Suprapubic skin (tissue), 4 donors: Measurements from ENCODE around the gene PTK6. TPM values are rescaled to one million over a fixed set of nuclear protein-coding genes. Genes with fewer than 3 reads are reported as not detected.

Experiments
- DNase-seq, 2 donors: peaks; one replicate each; pipeline ENCODE4 v3.0.0-alpha.2; 2019; ENCODE audit warnings: low spot score in 2 of 2
- H3K27ac ChIP-seq: fragments of 200-600 bp; sonication (generic); one replicate; pipeline ENCODE4 v1.5.1; 2019
- H3K27me3 ChIP-seq: fragments of 200-600 bp; sonication (generic); one replicate; pipeline ENCODE4 v1.5.1; 2019
- H3K36me3 ChIP-seq: fragments of 200-600 bp; sonication (generic); one replicate; pipeline ENCODE4 v1.5.1; 2019
- H3K4me1 ChIP-seq: fragments of 200-600 bp; sonication (generic); one replicate; pipeline ENCODE4 v1.5.1; 2019
- H3K4me3 ChIP-seq: fragments of 200-600 bp; sonication (generic); one replicate; pipeline ENCODE4 v1.5.1; 2019; ENCODE audit warnings: mild to moderate bottlenecking
- H3K9me3 ChIP-seq: fragments of 200-600 bp; sonication (generic); one replicate; pipeline ENCODE4 v1.5.1; 2019
- CTCF ChIP-seq, 2 donors: fragments of 200-600 bp in 1 of 2; fragments of 450-650 bp in 1 of 2; sonication (generic) in 1 of 2; IDR thresholded peaks; one replicate each; pipeline ENCODE4 v1.5.1; 2016 to 2019; ENCODE audit warnings: antibody characterized with exemption in 2 of 2, mild to moderate bottlenecking in 1 of 2, moderate library complexity in 1 of 2
- EP300 ChIP-seq: sonication (generic); formaldehyde crosslinking; IDR thresholded peaks from one replicate; pipeline ENCODE4 v1.6.1; 2017; ENCODE audit warnings: antibody characterized with exemption
- POLR2A ChIP-seq, 2 donors: fragments of 450-650 bp; IDR thresholded peaks; one replicate each; pipeline ENCODE4 v1.6.1; 2017; ENCODE audit warnings: antibody characterized with exemption in 2 of 2, mild to moderate bottlenecking in 2 of 2, moderate library complexity in 2 of 2
- POLR2AphosphoS5 ChIP-seq, 3 donors: sonication (generic); formaldehyde crosslinking; IDR thresholded peaks; one replicate each; pipeline ENCODE4 v1.6.1; 2017; ENCODE audit warnings: antibody characterized with exemption in 3 of 3
- WGBS: methylation state at CpG from one replicate; pipeline ENCODE4 v1.1.5; 2018; 5-methylcytosine and 5-hydroxymethylcytosine counted together
- total RNA-seq, 4 donors: library from RNA; depleted of rRNA; stranded (reverse); fragments of >200 nt; gene quantifications; one replicate each; pipeline ENCODE4 v1.1.0, GENCODE V29; 2016

The PTK6 gene
- total RNA-seq, 4 donors from 2014 or later = 58.0 to 70.6 (median 65.6) TPM

GRCh38 chr20:63542031-63542559, 4.9 kb upstream of the PTK6 start:
- Histone ChIP-seq H3K36me3 (no peaks in the 10 kb centered on the region), H3K9me3 (no peaks in the 10 kb centered on the region), H3K27ac (no peak overlapping the region), H3K27me3 (peaks cover 12% of the 10 kb centered on the region), H3K4me1 (peaks cover 64% of the 10 kb centered on the region), H3K4me3 (no peak overlapping the region)
- DNase-seq = no peak
- TF ChIP-seq CTCF (IDR thresholded peaks at IDR 0.05) (no peak), EP300 (no peak)
- 79% methylated on average over 13 of the region's 36 CpGs for WGBS

- Histone ChIP-seq H3K4me1 (peaks cover 71% of the 10 kb centered on the region), H3K27me3 (peaks cover 6% of the 10 kb centered on the region)
- WGBS = 93% methylated on average over 23 of the region's 28 CpGs
Observed at GRCh38 chr20:63541371-63541770, 4.2 kb upstream of the PTK6 start.

GRCh38 chr20:63540417-63541186, 3.4 kb upstream of the PTK6 start:
- H3K9me3 ChIP-seq = no peaks in the 10 kb centered on the region
- H3K36me3 ChIP-seq = no peaks in the 10 kb centered on the region
- no peak for DNase-seq
- peaks cover 75% of the 10 kb centered on the region for H3K4me1 ChIP-seq
- 61% methylated on average over 12 of the region's 49 CpGs for WGBS
- no peak overlapping the region for H3K27ac ChIP-seq
- H3K27me3 ChIP-seq = no peaks in the 10 kb centered on the region
- TF ChIP-seq POLR2A (IDR thresholded peaks at IDR 0.05) (no peak), POLR2AphosphoS5 (IDR thresholded peaks at IDR 0.05) (no peak), EP300 (no peak), CTCF (IDR thresholded peaks at IDR 0.05) (no peak)
- H3K4me3 ChIP-seq = no peak overlapping the region

More at GRCh38 chr20:63541371-63541770, 4.2 kb upstream of the PTK6 start:
- no peaks in the 10 kb centered on the region for H3K36me3 ChIP-seq
- no peak for TF ChIP-seq CTCF (IDR thresholded peaks at IDR 0.05)
- TF ChIP-seq POLR2AphosphoS5 (IDR thresholded peaks at IDR 0.05) = no peak
- no peak for TF ChIP-seq EP300
- no peak for TF ChIP-seq POLR2A (IDR thresholded peaks at IDR 0.05)
- no peaks in the 10 kb centered on the region for H3K9me3 ChIP-seq
- no peak overlapping the region for H3K27ac ChIP-seq
- no peak overlapping the region for H3K4me3 ChIP-seq
- no peak for DNase-seq

- 73% methylated on average over 5 of the region's 29 CpGs for WGBS
- Histone ChIP-seq H3K27me3 (peaks cover 3% of the 10 kb centered on the region), H3K36me3 (no peaks in the 10 kb centered on the region), H3K27ac (no peak overlapping the region), H3K4me3 (no peak overlapping the region), H3K4me1 (peaks cover 79% of the 10 kb centered on the region), H3K9me3 (no peaks in the 10 kb centered on the region)
- DNase-seq = no peak
- TF ChIP-seq EP300 (no peak), POLR2A (IDR thresholded peaks at IDR 0.05) (no peak), POLR2AphosphoS5 (IDR thresholded peaks at IDR 0.05) (no peak), CTCF (IDR thresholded peaks at IDR 0.05) (no peak)
Observed at GRCh38 chr20:63539441-63540370, 2.5 kb upstream of the PTK6 start.

GRCh38 chr20:63539092-63539430, 1.9 kb upstream of the PTK6 start:
- Histone ChIP-seq H3K4me1 (peaks cover 86% of the 10 kb centered on the region), H3K27me3 (peaks cover 7% of the 10 kb centered on the region), H3K9me3 (no peaks in the 10 kb centered on the region), H3K4me3 (no peak overlapping the region), H3K36me3 (no peaks in the 10 kb centered on the region), H3K27ac (no peak overlapping the region)
- no CpG with 5 or more reads among the region's 12 CpGs for WGBS
- TF ChIP-seq CTCF (IDR thresholded peaks at IDR 0.05) = no peak
- no peak for TF ChIP-seq EP300
- no peak for TF ChIP-seq POLR2AphosphoS5 (IDR thresholded peaks at IDR 0.05)
- no peak for TF ChIP-seq POLR2A (IDR thresholded peaks at IDR 0.05)
- DNase-seq = no peak
